ENCODE data around the gene ZNF641. TPM values are rescaled to one million over a fixed set of nuclear protein-coding genes. Genes with fewer than 3 reads are reported as not detected.

Gene ZNF641
- 13.5 TPM for total RNA-seq (2021; ENCODE audit: unreplicated experiment)
- polyA plus RNA-seq (2012; ENCODE audit: insufficient read length), result 7.7 TPM
- percentile 62 among the genes with signal in this experiment for Bru-seq, nascent RNA
- BruChase-seq, experiment 1, labeled RNA remaining after a 2-hour chase, result percentile 86 among the genes with signal in this experiment
- BruChase-seq, experiment 2, labeled RNA remaining after a 6-hour chase, result percentile 83 among the genes with signal in this experiment
- long read RNA-seq, transcript ZNF641-205 (6 exons, 1,823 nt), result major isoform, 11 of 26 reads
- long read RNA-seq, partial matches to known transcripts, result 10 of 26 reads
- long read RNA-seq, other reads (novel, unspliced or antisense), result 4 of 26 reads

GRCh38 chr12:48350249-48351021 is at the start of gene ZNF641:
TSS of gene ZNF641 (minus strand) at chr12:48350919. CDS start at chr12:48348090, 2,829 bp downstream.
- no peaks in the 10 kb centered on the region for H3K27me3 ChIP-seq (ENCODE audit: control insufficient read depth, insufficient read depth, low read length)
- H3K27ac ChIP-seq (ENCODE audit: low read length), result peak within 1 kb of the TSS; percentile 80
- ATAC-seq (peak; percentile 98), DNase-seq (ENCODE audit: low read depth, low spot score) (no peak)
- POLR2A ChIA-PET, result no interaction called here
- peaks cover 4% of the 10 kb centered on the region; the same call in 1 of the 2 replicates for H3K36me3 ChIP-seq (ENCODE audit: control insufficient read depth, insufficient read depth, low read length)
- H3K9me3 ChIP-seq (ENCODE audit: control insufficient read depth, insufficient read depth, low read depth, low read length), result no peaks in the 10 kb centered on the region
- TF ChIP-seq, protein P1, sequence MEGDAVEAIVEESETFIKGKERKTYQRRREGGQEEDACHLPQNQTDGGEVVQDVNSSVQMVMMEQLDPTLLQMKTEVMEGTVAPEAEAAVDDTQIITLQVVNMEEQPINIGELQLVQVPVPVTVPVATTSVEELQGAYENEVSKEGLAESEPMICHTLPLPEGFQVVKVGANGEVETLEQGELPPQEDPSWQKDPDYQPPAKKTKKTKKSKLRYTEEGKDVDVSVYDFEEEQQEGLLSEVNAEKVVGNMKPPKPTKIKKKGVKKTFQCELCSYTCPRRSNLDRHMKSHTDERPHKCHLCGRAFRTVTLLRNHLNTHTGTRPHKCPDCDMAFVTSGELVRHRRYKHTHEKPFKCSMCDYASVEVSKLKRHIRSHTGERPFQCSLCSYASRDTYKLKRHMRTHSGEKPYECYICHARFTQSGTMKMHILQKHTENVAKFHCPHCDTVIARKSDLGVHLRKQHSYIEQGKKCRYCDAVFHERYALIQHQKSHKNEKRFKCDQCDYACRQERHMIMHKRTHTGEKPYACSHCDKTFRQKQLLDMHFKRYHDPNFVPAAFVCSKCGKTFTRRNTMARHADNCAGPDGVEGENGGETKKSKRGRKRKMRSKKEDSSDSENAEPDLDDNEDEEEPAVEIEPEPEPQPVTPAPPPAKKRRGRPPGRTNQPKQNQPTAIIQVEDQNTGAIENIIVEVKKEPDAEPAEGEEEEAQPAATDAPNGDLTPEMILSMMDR (IDR thresholded peaks at IDR 0.05), result no peak
- TF ChIP-seq, protein P2, sequence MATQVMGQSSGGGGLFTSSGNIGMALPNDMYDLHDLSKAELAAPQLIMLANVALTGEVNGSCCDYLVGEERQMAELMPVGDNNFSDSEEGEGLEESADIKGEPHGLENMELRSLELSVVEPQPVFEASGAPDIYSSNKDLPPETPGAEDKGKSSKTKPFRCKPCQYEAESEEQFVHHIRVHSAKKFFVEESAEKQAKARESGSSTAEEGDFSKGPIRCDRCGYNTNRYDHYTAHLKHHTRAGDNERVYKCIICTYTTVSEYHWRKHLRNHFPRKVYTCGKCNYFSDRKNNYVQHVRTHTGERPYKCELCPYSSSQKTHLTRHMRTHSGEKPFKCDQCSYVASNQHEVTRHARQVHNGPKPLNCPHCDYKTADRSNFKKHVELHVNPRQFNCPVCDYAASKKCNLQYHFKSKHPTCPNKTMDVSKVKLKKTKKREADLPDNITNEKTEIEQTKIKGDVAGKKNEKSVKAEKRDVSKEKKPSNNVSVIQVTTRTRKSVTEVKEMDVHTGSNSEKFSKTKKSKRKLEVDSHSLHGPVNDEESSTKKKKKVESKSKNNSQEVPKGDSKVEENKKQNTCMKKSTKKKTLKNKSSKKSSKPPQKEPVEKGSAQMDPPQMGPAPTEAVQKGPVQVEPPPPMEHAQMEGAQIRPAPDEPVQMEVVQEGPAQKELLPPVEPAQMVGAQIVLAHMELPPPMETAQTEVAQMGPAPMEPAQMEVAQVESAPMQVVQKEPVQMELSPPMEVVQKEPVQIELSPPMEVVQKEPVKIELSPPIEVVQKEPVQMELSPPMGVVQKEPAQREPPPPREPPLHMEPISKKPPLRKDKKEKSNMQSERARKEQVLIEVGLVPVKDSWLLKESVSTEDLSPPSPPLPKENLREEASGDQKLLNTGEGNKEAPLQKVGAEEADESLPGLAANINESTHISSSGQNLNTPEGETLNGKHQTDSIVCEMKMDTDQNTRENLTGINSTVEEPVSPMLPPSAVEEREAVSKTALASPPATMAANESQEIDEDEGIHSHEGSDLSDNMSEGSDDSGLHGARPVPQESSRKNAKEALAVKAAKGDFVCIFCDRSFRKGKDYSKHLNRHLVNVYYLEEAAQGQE (IDR thresholded peaks at IDR 0.05; ENCODE audit: insufficient read depth in 1 of 2, low read depth in 2 of 2, low read length in 1 of 2), result no peak
- TF ChIP-seq SIN3A (IDR thresholded peaks at IDR 0.05; ENCODE audit: borderline replicate concordance, insufficient read depth, low read depth, low read length), result peak; percentile 49; the same call in 1 of the 2 replicates
- TF ChIP-seq TCF7L2 (IDR thresholded peaks at IDR 0.05; ENCODE audit: low read depth, low read length), result no peak
- TF ChIP-seq POLR2AphosphoS5 (IDR thresholded peaks at IDR 0.05; ENCODE audit: low read depth, low read length), result 0 out of 2 replicates have a peak, but pooled peaks have one; percentile 42
- BruUV-seq (replicated peaks), result no TSS peak
- CTCF ChIA-PET, result no interaction called here
- intact Hi-C loops (cut with micrococcal nuclease; ENCODE audit: unreplicated experiment) (no loop called here), in situ Hi-C loops (cut with HindIII; ENCODE audit: low pct_unique_long_range_greater_than_20kb, low sequenced_read_pairs) (no loop called here)
- peaks cover 13% of the 10 kb centered on the region for H3K4me1 ChIP-seq (ENCODE audit: control insufficient read depth, insufficient read depth, low read length)
- H3K4me3 ChIP-seq (ENCODE audit: low read depth in 2 of 2, low read length in 2 of 2), result peak within 1 kb of the TSS; percentile 60 to 84

DNA sequence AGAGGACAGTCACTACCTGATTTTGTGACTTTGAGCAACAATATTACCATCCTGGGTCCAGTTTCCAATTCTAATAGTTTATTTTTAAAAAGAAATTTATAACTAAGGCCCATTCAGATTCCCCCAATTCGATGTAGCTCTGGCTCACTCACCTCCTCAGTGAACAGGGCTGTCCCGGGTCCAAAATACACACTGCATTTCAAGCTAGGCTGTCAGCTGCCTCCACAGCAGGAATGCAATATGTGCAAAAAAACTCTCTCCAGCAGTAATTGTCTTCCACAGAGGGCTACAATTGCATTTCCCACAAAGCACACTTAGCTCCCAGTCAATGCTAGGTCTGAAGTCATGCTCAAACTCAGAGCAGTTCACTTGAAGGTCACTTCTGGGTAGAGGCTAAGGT is 39.3 kb upstream of the ZNF641 start:
- in situ Hi-C loops (cut with HindIII; ENCODE audit: low pct_unique_long_range_greater_than_20kb, low sequenced_read_pairs), result no loop called here

More for the DNA sequence above, 39.3 kb upstream of the ZNF641 start:
- TF ChIP-seq TCF7L2 (IDR thresholded peaks at IDR 0.05; ENCODE audit: low read depth, low read length) (no peak), SIN3A (IDR thresholded peaks at IDR 0.05; ENCODE audit: borderline replicate concordance, insufficient read depth, low read depth, low read length) (no peak), POLR2AphosphoS5 (IDR thresholded peaks at IDR 0.05; ENCODE audit: low read depth, low read length) (no peak)
- TF ChIP-seq, protein P2 (IDR thresholded peaks at IDR 0.05; ENCODE audit: insufficient read depth in 1 of 2, low read depth in 2 of 2, low read length in 1 of 2), result no peak
- TF ChIP-seq, protein P1 (IDR thresholded peaks at IDR 0.05), result no peak
- POLR2A ChIA-PET, result no interaction called here
- ATAC-seq, result no peak
- no peak overlapping the region for H3K4me3 ChIP-seq (ENCODE audit: low read depth in 2 of 2, low read length in 2 of 2)
- intact Hi-C loops (cut with micrococcal nuclease; ENCODE audit: unreplicated experiment), result no loop called here
- BruUV-seq (replicated peaks), result no TSS peak
- peaks cover 20% of the 10 kb centered on the region for H3K27me3 ChIP-seq (ENCODE audit: control insufficient read depth, insufficient read depth, low read length)
- no peaks in the 10 kb centered on the region for H3K36me3 ChIP-seq (ENCODE audit: control insufficient read depth, insufficient read depth, low read length)
- CTCF ChIA-PET, result no interaction called here
- no peaks in the 10 kb centered on the region for H3K4me1 ChIP-seq (ENCODE audit: control insufficient read depth, insufficient read depth, low read length)
- no peak for DNase-seq (ENCODE audit: low read depth, low spot score)
- H3K9me3 ChIP-seq (ENCODE audit: control insufficient read depth, insufficient read depth, low read depth, low read length), result no peaks in the 10 kb centered on the region
- no peak overlapping the region for H3K27ac ChIP-seq (ENCODE audit: low read length)

Measured in Panc1 (cell line).